AG04450 (cell line): ENCODE measurements around the gene PRIM2. TPM values are rescaled to one million over a fixed set of nuclear protein-coding genes. Genes with fewer than 3 reads are reported as not detected.
A peak's percentile ranks its signal among the peaks of the same experiment; 100 is the strongest.
"Not testable (repeated sequence)": the region's sequence is repeated elsewhere in the genome, so short reads cannot be mapped to it uniquely, and the experiment has no call there.

Experiments
- CTCF ChIA-PET: fragments of 300-600, 350-600 bp; formaldehyde crosslinking; extraction: SDS; loops from one replicate; lab custom pipeline; 2022; ENCODE audit warnings: antibody characterized with exemption, inconsistent platforms; lab: Charles Lee
- POLR2A ChIA-PET: fragments of 350-600 bp; formaldehyde crosslinking; extraction: SDS; loops from one replicate; lab custom pipeline; 2021; ENCODE audit warnings: antibody characterized with exemption, inconsistent platforms; lab: Yijun Ruan, JAX
- DNase-seq: peaks from one replicate; pipeline ENCODE4 v3.0.0-alpha.2; 2011; ENCODE audit warnings: low read depth, low spot score
- H3K27ac ChIP-seq: one replicate; pipeline ENCODE4 v1.5.1; 2012; ENCODE audit warnings: low read depth, low read length, control low read depth
- H3K27me3 ChIP-seq: one replicate; pipeline ENCODE4 v1.6.0; 2012; ENCODE audit warnings: low read length; ENCODE audit not compliant: control insufficient read depth, insufficient read depth
- H3K4me3 ChIP-seq: 2 replicates; pipeline ENCODE4 v1.5.1; 2011; ENCODE audit warnings: mild to moderate bottlenecking, low read depth, low read length, control low read depth
- H3K9me3 ChIP-seq: 2 replicates; pipeline ENCODE4 v1.5.1; 2012; ENCODE audit warnings: low read length; ENCODE audit not compliant: control insufficient read depth, insufficient read depth
- CTCF ChIP-seq: IDR thresholded peaks from 2 replicates; pipeline ENCODE4 v1.5.1; 2011; ENCODE audit warnings: low read depth, low read length, control low read depth, inconsistent platforms
- polyA plus RNA-seq: library from polyadenylated mRNA; depleted of rRNA; stranded (reverse); fragments of >200 nt; gene quantifications from 2 replicates; pipeline ENCODE4 v1.2.3, GENCODE V29; 2011

Gene PRIM2
- polyA plus RNA-seq, 1 experiment, result 30.2 TPM

- H3K27me3 ChIP-seq, POLR2A ChIA-PET, H3K9me3 ChIP-seq, DNase-seq, H3K27ac ChIP-seq, H3K4me3 ChIP-seq, CTCF ChIA-PET: not testable (repeated sequence)
These were observed 128.5 kb downstream of the PRIM2 start for GRCh38 chr6:57445790-57446468.

- POLR2A ChIA-PET, H3K27ac ChIP-seq, H3K27me3 ChIP-seq, DNase-seq, H3K9me3 ChIP-seq, CTCF ChIA-PET, H3K4me3 ChIP-seq: not testable (repeated sequence)
These were observed 132.2 kb downstream of the PRIM2 start for GRCh38 chr6:57449496-57450066.

GRCh38 chr6:57459781-57460180 is 142.4 kb downstream of the PRIM2 start:
- CTCF ChIA-PET, result interaction anchor here (1.5 kb wide), 1 partner anchor 27 kb away, joined by 4 read pairs; no protein-coding TSS in a partner anchor
- H3K27ac ChIP-seq, H3K9me3 ChIP-seq, POLR2A ChIA-PET, DNase-seq, H3K4me3 ChIP-seq, H3K27me3 ChIP-seq: not testable (repeated sequence)

GRCh38 chr6:57461022-57461421 is 143.6 kb downstream of the PRIM2 start:
- CTCF ChIA-PET, result interaction anchor here (1.5 kb wide), 1 partner anchor 28 kb away, joined by 4 read pairs; no protein-coding TSS in a partner anchor
- H3K4me3 ChIP-seq, H3K9me3 ChIP-seq, H3K27ac ChIP-seq, DNase-seq, H3K27me3 ChIP-seq, POLR2A ChIA-PET: not testable (repeated sequence)

GRCh38 chr6:57463809-57464208 is 146.4 kb downstream of the PRIM2 start:
- H3K27ac ChIP-seq, H3K4me3 ChIP-seq, POLR2A ChIA-PET: not testable (repeated sequence)

GRCh38 chr6:57465968-57466367 is 148.5 kb downstream of the PRIM2 start:
- DNase-seq, H3K9me3 ChIP-seq, H3K27me3 ChIP-seq, H3K4me3 ChIP-seq, CTCF ChIA-PET, H3K27ac ChIP-seq: not testable (repeated sequence)
- POLR2A ChIA-PET, result interaction anchor here (0.5 kb wide), 1 partner anchor 85 kb away, joined by 3 read pairs; no protein-coding TSS in a partner anchor

More at GRCh38 chr6:57463809-57464208, 146.4 kb downstream of the PRIM2 start:
- DNase-seq, H3K27me3 ChIP-seq, H3K9me3 ChIP-seq: not testable (repeated sequence)
- CTCF ChIA-PET, result interaction anchor here (0.5 kb wide), 1 partner anchor 497 kb away, joined by 6 read pairs; no protein-coding TSS in a partner anchor

- Histone ChIP-seq H3K4me3 (no peak overlapping the region), H3K9me3 (no peaks in the 10 kb centered on the region), H3K27ac (no peak overlapping the region), H3K27me3 (no peaks in the 10 kb centered on the region)
- POLR2A ChIA-PET, result no interaction called here
- DNase-seq, result no peak
- TF ChIP-seq CTCF, result no peak
- CTCF ChIA-PET, result no interaction called here
These were observed 151.6 kb downstream of the PRIM2 start for GRCh38 chr6:57469072-57469471.

GRCh38 chr6:57470148-57470547 is 152.7 kb downstream of the PRIM2 start:
- DNase-seq, H3K27ac ChIP-seq, H3K27me3 ChIP-seq, POLR2A ChIA-PET, H3K4me3 ChIP-seq, CTCF ChIA-PET, H3K9me3 ChIP-seq: not testable (repeated sequence)

GRCh38 chr6:57471314-57471864 is 154.0 kb downstream of the PRIM2 start:
- H3K4me3 ChIP-seq, CTCF ChIA-PET, DNase-seq, H3K9me3 ChIP-seq, POLR2A ChIA-PET, H3K27me3 ChIP-seq, H3K27ac ChIP-seq: not testable (repeated sequence)

- CTCF ChIA-PET, H3K27me3 ChIP-seq, H3K4me3 ChIP-seq, H3K27ac ChIP-seq, H3K9me3 ChIP-seq: not testable (repeated sequence)
- POLR2A ChIA-PET, result interaction anchor here (0.8 kb wide), 1 partner anchor 40 kb away, joined by 3 read pairs; no protein-coding TSS in a partner anchor
- peak; percentile 98 for DNase-seq
These were observed 155.5 kb downstream of the PRIM2 start for GRCh38 chr6:57472861-57473362.
